PFSK-1 (cell line): ENCODE data around the gene CD44.

Experiments used
- POLR2AphosphoS5 ChIP-seq: IDR thresholded peaks from 2 replicates; pipeline ENCODE4 v1.6.1; 2012; ENCODE audit warnings: low read depth, mild to moderate bottlenecking, control low read depth, low read length, moderate library complexity
- SIN3A ChIP-seq: IDR thresholded peaks from 2 replicates; pipeline ENCODE4 v1.6.1; 2012; ENCODE audit warnings: mild to moderate bottlenecking, low read length, moderate library complexity, borderline replicate concordance; ENCODE audit not compliant: insufficient read depth
- TAF1 ChIP-seq: IDR thresholded peaks from 2 replicates; pipeline ENCODE4 v1.6.1; 2012; ENCODE audit warnings: low read length, control low read depth, borderline replicate concordance; ENCODE audit not compliant: insufficient read depth

DNA sequence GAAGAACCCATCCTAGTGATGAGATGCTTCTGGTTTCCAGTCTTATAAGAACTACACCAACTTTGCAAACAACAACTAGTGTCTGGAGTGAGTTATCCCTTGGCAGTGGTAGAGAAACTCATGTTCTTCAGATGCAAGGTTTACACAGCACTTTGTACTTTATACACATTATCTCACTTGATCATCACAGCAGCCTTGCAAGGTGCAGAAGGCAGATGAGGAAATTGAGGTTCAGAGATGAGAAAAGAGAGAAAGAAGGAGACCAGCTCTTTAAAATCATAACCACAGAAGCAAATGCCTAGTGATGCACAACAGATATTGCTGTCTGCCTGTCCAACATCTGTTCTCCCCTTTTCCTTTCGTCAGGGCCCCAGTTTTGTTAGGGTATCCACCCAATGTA is 16.7 kb upstream of the CD44 start:
- TF ChIP-seq POLR2AphosphoS5 (no peak), TAF1 (no peak), SIN3A (no peak)
